Astrocyte (in vitro differentiated cells and primary cell): ENCODE data around the gene NFATC3.

ENCODE experiments used
- EZH2 ChIP-seq: IDR thresholded peaks from 2 replicates; pipeline ENCODE4 v1.6.1; 2012; ENCODE audit warnings: mild to moderate bottlenecking, low read length, inconsistent platforms; ENCODE audit not compliant: insufficient read depth
- TF ChIP-seq, protein P1 (sequence below): IDR thresholded peaks from 2 replicates; pipeline ENCODE4 v1.5.1; 2011; ENCODE audit warnings: low read depth, mild to moderate bottlenecking, inconsistent platforms, low read length, moderate library complexity; ENCODE audit not compliant: insufficient read depth

DNA sequence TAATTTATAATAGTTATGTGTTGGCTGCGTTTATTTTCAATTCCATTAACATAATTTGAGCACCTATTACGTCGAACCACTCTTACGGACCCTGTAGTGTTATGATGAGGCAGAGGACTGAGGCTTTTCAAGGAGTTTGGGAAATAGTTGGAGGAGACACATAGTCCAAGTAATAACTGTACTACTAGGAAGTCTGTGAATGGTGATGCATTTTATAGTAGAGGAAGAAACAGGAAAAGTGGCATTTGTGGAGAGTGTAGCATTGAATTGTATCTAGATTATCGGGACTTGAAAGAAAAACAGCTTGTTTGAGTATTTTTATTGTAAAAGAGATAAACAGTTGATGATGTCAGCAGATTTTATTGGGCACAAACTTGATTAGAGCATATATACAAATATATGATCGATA lies 1.7 kb downstream of the NFATC3 start:
- TF ChIP-seq, protein P1, sequence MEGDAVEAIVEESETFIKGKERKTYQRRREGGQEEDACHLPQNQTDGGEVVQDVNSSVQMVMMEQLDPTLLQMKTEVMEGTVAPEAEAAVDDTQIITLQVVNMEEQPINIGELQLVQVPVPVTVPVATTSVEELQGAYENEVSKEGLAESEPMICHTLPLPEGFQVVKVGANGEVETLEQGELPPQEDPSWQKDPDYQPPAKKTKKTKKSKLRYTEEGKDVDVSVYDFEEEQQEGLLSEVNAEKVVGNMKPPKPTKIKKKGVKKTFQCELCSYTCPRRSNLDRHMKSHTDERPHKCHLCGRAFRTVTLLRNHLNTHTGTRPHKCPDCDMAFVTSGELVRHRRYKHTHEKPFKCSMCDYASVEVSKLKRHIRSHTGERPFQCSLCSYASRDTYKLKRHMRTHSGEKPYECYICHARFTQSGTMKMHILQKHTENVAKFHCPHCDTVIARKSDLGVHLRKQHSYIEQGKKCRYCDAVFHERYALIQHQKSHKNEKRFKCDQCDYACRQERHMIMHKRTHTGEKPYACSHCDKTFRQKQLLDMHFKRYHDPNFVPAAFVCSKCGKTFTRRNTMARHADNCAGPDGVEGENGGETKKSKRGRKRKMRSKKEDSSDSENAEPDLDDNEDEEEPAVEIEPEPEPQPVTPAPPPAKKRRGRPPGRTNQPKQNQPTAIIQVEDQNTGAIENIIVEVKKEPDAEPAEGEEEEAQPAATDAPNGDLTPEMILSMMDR: no peak
- no peak for TF ChIP-seq EZH2
